Nephron (organoid): ENCODE results near the gene FILIP1.

ENCODE experiments used
- H3K27ac Mint-ChIP-seq, 3 experiments: 2 replicates each; pipeline ENCODE4 v1.8.0; 2020; ENCODE audit warnings: mixed read lengths in 3 of 3, mild to moderate bottlenecking in 2 of 3, moderate library complexity in 1 of 3
- H3K27me3 Mint-ChIP-seq: 2 replicates; pipeline ENCODE4 v1.8.0; 2021; ENCODE audit warnings: low read depth, mild to moderate bottlenecking, moderate library complexity, mixed read lengths
- H3K36me3 Mint-ChIP-seq: 2 replicates; pipeline ENCODE4 v1.8.0; 2020; ENCODE audit warnings: low read depth, mixed read lengths
- H3K4me1 Mint-ChIP-seq: 2 replicates; pipeline ENCODE4 v1.8.0; 2020; ENCODE audit warnings: mixed read lengths
- H3K4me3 Mint-ChIP-seq, 3 experiments: 2 replicates each; pipeline ENCODE4 v1.8.0; 2020; ENCODE audit warnings: mild to moderate bottlenecking in 3 of 3, mixed read lengths in 3 of 3, moderate library complexity in 2 of 3
- H3K9me3 Mint-ChIP-seq: 2 replicates; pipeline ENCODE4 v1.8.0; 2020; ENCODE audit warnings: mixed read lengths
- CTCF ChIP-seq, 3 experiments: fragments of 200-600 bp; sonication (generic); IDR thresholded peaks; one replicate each; pipeline ENCODE4 v1.5.0; 2021; ENCODE audit warnings: antibody characterized with exemption in 3 of 3; ENCODE audit not compliant: unreplicated experiment in 3 of 3

FILIP1 gene

GRCh38 chr6:75490706-75491105, 2.9 kb downstream of the FILIP1 start:
- H3K36me3 Mint-ChIP-seq: no peaks in the 10 kb centered on the region
- no peaks in the 10 kb centered on the region for H3K9me3 Mint-ChIP-seq
- H3K27ac Mint-ChIP-seq: peak overlapping the region in 1 of 3 experiments; percentile 6
- peaks cover 61% of the 10 kb centered on the region for H3K4me1 Mint-ChIP-seq
- H3K27me3 Mint-ChIP-seq: no peaks in the 10 kb centered on the region
- TF ChIP-seq CTCF (IDR thresholded peaks at IDR 0.05; ENCODE audit: unreplicated experiment in 3 of 3): no peak
- H3K4me3 Mint-ChIP-seq: peak overlapping the region in 2 of 3 experiments; percentile 75 to 87

- Mint-ChIP-seq H3K4me3 (peak overlapping the region in 1 of 3 experiments; percentile 65), H3K27me3 (no peaks in the 10 kb centered on the region), H3K9me3 (no peaks in the 10 kb centered on the region), H3K27ac (peak overlapping the region; percentile 47 to 83 (median 51)), H3K36me3 (no peaks in the 10 kb centered on the region), H3K4me1 (peaks cover 45% of the 10 kb centered on the region)
- TF ChIP-seq CTCF (IDR thresholded peaks at IDR 0.05; ENCODE audit: unreplicated experiment in 3 of 3): no peak
Measured at GRCh38 chr6:75489025-75489424, 4.6 kb downstream of the FILIP1 start.

GRCh38 chr6:75488033-75488432, 5.6 kb downstream of the FILIP1 start:
- Mint-ChIP-seq H3K36me3 (no peaks in the 10 kb centered on the region), H3K27ac (peak overlapping the region; percentile 47 to 83 (median 51)), H3K4me1 (peaks cover 48% of the 10 kb centered on the region), H3K9me3 (no peaks in the 10 kb centered on the region), H3K4me3 (peak overlapping the region in 2 of 3 experiments; percentile 37 to 65), H3K27me3 (no peaks in the 10 kb centered on the region)
- TF ChIP-seq CTCF (IDR thresholded peaks at IDR 0.05; ENCODE audit: unreplicated experiment in 3 of 3): no peak

- H3K4me1 Mint-ChIP-seq: peaks cover 52% of the 10 kb centered on the region
- H3K27me3 Mint-ChIP-seq: no peaks in the 10 kb centered on the region
Measured at GRCh38 chr6:75486850-75487518, 6.6 kb downstream of the FILIP1 start.

GRCh38 chr6:75484535-75484934, 9.1 kb downstream of the FILIP1 start:
- no peaks in the 10 kb centered on the region for H3K36me3 Mint-ChIP-seq
- peaks cover 64% of the 10 kb centered on the region for H3K4me1 Mint-ChIP-seq
- TF ChIP-seq CTCF (IDR thresholded peaks at IDR 0.05; ENCODE audit: unreplicated experiment in 3 of 3): no peak
- no peaks in the 10 kb centered on the region for H3K27me3 Mint-ChIP-seq
- no peak overlapping the region for H3K4me3 Mint-ChIP-seq
- H3K27ac Mint-ChIP-seq: no peak overlapping the region
- H3K9me3 Mint-ChIP-seq: no peaks in the 10 kb centered on the region

More at GRCh38 chr6:75486850-75487518, 6.6 kb downstream of the FILIP1 start:
- Mint-ChIP-seq H3K9me3 (no peaks in the 10 kb centered on the region), H3K36me3 (no peaks in the 10 kb centered on the region), H3K27ac (peak overlapping the region; percentile 47 to 83 (median 51)), H3K4me3 (peak overlapping the region in 1 of 3 experiments; percentile 60)
- no peak for TF ChIP-seq CTCF (IDR thresholded peaks at IDR 0.05; ENCODE audit: unreplicated experiment in 3 of 3)
